Measurements from ENCODE around the gene SZT2. TPM values are rescaled to one million over a fixed set of nuclear protein-coding genes. Genes with fewer than 3 reads are reported as not detected.

The SZT2 gene
- total RNA-seq, 1 experiment from 2014 or later, result 27.9 TPM

GRCh38 chr1:43435146-43436145, 45.7 kb downstream of the SZT2 start:
- H3K9me3 ChIP-seq (ENCODE audit: low read depth, low read length, poor library complexity, severe bottlenecking), result no peaks in the 10 kb centered on the region
- BruUV-seq (replicated peaks), result no TSS peak
- DNase-seq (ENCODE audit: low spot score), result no peak
- no peak overlapping the region for H3K4me3 ChIP-seq (ENCODE audit: low read depth, low read length, poor library complexity, severe bottlenecking)
- peaks cover 29% of the 10 kb centered on the region for H3K36me3 ChIP-seq (ENCODE audit: insufficient read depth, low read length, poor library complexity, severe bottlenecking)
- CTCF ChIA-PET, result no interaction called here
- intact Hi-C loops (cut with micrococcal nuclease; ENCODE audit: unreplicated experiment), result no loop called here
- no peaks in the 10 kb centered on the region for H3K27me3 ChIP-seq (replicated peaks; ENCODE audit: insufficient read depth, low read depth, low read length, poor library complexity)
- POLR2A ChIA-PET (ENCODE audit: low non-redundant PET), result no interaction called here
- no peak for TF ChIP-seq CTCF (conservative IDR thresholded peaks at IDR 0.05; ENCODE audit: low read depth, low read length)
- TF ChIP-seq EZH2 (IDR thresholded peaks at IDR 0.05; ENCODE audit: borderline replicate concordance, low read depth, low read length, poor library complexity, severe bottlenecking), result no peak
- peaks cover 10% of the 10 kb centered on the region for H3K4me1 ChIP-seq (ENCODE audit: insufficient read depth, low read length, poor library complexity, severe bottlenecking)
- no peak overlapping the region for H3K27ac ChIP-seq (ENCODE audit: low read depth, low read length, poor library complexity, severe bottlenecking)

- POLR2A ChIA-PET (ENCODE audit: low non-redundant PET), result no interaction called here
- H3K4me3 ChIP-seq (ENCODE audit: low read depth, low read length, poor library complexity, severe bottlenecking), result no peak overlapping the region
- no peak for DNase-seq (ENCODE audit: low spot score)
- H3K27ac ChIP-seq (ENCODE audit: low read depth, low read length, poor library complexity, severe bottlenecking), result no peak overlapping the region
- intact Hi-C loops (cut with micrococcal nuclease; ENCODE audit: unreplicated experiment), result no loop called here
- CTCF ChIA-PET, result no interaction called here
- TF ChIP-seq EZH2 (IDR thresholded peaks at IDR 0.05; ENCODE audit: borderline replicate concordance, low read depth, low read length, poor library complexity, severe bottlenecking) (no peak), CTCF (conservative IDR thresholded peaks at IDR 0.05; ENCODE audit: low read depth, low read length) (no peak)
- H3K9me3 ChIP-seq (ENCODE audit: low read depth, low read length, poor library complexity, severe bottlenecking), result no peaks in the 10 kb centered on the region
- no peaks in the 10 kb centered on the region for H3K27me3 ChIP-seq (replicated peaks; ENCODE audit: insufficient read depth, low read depth, low read length, poor library complexity)
- H3K4me1 ChIP-seq (ENCODE audit: insufficient read depth, low read length, poor library complexity, severe bottlenecking), result peaks cover 10% of the 10 kb centered on the region
- peaks cover 22% of the 10 kb centered on the region for H3K36me3 ChIP-seq (ENCODE audit: insufficient read depth, low read length, poor library complexity, severe bottlenecking)
- BruUV-seq (replicated peaks), result no TSS peak
Observed at GRCh38 chr1:43436371-43436770, 46.7 kb downstream of the SZT2 start.

DNA sequence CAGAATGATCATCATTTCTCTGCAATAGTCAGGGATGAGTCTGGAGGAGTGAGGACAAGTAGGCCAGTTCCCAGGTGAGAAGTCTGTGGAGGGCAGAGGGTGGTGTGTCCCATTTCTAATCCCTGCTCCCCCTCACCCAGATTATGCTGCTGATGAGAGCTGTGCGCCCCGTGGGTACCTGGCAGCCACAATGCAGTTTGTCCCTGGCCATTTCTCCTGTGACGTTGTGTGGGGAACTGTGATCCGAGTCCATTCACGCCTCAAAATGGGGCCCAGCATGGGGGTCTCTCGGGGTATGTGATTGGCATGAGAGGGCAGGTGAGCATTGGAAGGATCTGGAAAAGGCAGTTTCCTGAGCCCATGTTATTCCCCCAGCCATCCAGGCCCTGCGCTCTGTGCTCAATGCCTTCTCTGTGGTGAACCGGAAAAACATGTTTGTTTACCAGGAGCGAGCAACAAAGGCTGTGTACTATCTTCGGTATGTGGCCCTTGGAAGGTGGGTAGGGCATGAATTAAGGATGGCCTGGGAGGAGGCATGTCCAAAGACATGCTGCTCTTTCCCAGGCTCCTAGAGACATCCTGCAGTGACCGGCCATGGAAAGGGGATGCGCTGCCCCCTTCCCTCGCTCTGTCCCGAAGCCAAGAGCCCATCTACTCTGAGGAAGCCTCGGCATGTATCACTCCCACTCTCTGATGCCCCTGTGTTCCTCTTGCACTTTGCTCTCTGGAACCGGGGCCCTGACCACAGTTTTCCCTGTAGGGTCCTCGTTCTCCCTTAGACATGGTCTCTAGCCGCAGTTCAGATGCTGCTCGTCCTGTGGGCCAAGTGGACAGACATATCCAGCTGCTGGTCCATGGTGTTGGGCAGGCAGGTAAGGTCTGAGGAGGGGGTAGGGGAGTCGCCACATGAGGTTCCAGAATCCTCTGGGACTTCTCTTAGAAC, 47.6 kb downstream of the SZT2 start:
- ChIA-PET CTCF (no interaction called here), POLR2A (ENCODE audit: low non-redundant PET) (no interaction called here)
- TF ChIP-seq EZH2 (IDR thresholded peaks at IDR 0.05; ENCODE audit: borderline replicate concordance, low read depth, low read length, poor library complexity, severe bottlenecking) (no peak), CTCF (conservative IDR thresholded peaks at IDR 0.05; ENCODE audit: low read depth, low read length) (no peak)
- no peak overlapping the region for H3K27ac ChIP-seq (ENCODE audit: low read depth, low read length, poor library complexity, severe bottlenecking)
- H3K27me3 ChIP-seq (replicated peaks; ENCODE audit: insufficient read depth, low read depth, low read length, poor library complexity), result no peaks in the 10 kb centered on the region
- peaks cover 10% of the 10 kb centered on the region for H3K4me1 ChIP-seq (ENCODE audit: insufficient read depth, low read length, poor library complexity, severe bottlenecking)
- no peaks in the 10 kb centered on the region for H3K9me3 ChIP-seq (ENCODE audit: low read depth, low read length, poor library complexity, severe bottlenecking)
- DNase-seq (ENCODE audit: low spot score), result no peak
- H3K36me3 ChIP-seq (ENCODE audit: insufficient read depth, low read length, poor library complexity, severe bottlenecking), result peaks cover 14% of the 10 kb centered on the region
- intact Hi-C loops (cut with micrococcal nuclease; ENCODE audit: unreplicated experiment), result no loop called here
- no peak overlapping the region for H3K4me3 ChIP-seq (ENCODE audit: low read depth, low read length, poor library complexity, severe bottlenecking)
- BruUV-seq (replicated peaks), result no TSS peak
